ENCODE measurements around the gene BSN.

DNA sequence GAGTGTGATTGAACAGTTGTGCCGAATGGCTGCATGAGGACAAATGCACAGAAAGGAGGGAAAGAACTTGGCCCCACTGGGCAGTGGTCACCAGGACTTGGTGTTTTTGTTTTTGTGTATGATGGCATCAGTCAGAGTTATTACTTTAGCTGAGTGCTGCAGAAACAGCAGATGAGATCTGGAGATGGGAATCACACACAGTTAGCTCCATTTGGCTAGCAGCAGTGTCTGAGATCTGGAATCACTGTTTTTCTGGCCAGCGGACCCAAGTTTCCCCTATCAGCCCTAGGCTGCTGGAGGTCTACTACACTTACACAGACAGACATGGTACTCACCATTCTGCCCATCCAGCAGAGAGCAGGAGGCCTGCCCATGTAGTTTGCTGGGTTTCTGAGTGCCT lies 74.0 kb downstream of the BSN start:
- no peak for TF ChIP-seq POLR2A (IDR thresholded peaks at IDR 0.05; ENCODE audit: low read depth, low read length)
- no peak for TF ChIP-seq POLR2AphosphoS5 (IDR thresholded peaks at IDR 0.05; ENCODE audit: low read depth, low read length)
- TF ChIP-seq TAF1 (IDR thresholded peaks at IDR 0.05; ENCODE audit: low read depth, low read length): no peak
- TF ChIP-seq PAX5 (IDR thresholded peaks at IDR 0.05; ENCODE audit: insufficient read depth, low read length, severe bottlenecking): no peak
- TF ChIP-seq SPI1 (IDR thresholded peaks at IDR 0.05; ENCODE audit: low read depth, low read length): no peak
- TF ChIP-seq POU2F2 (IDR thresholded peaks at IDR 0.05; ENCODE audit: low read depth, low read length): no peak

All from GM12891 (cell line).